Lower lobe of right lung (tissue), 2 donors: ENCODE data around the gene RLF. TPM values are rescaled to one million over a fixed set of nuclear protein-coding genes. Genes with fewer than 3 reads are reported as not detected.
"Not testable (repeated sequence)": the region's sequence is repeated elsewhere in the genome, so short reads cannot be mapped to it uniquely, and the experiment has no call there.

Experiments
- ATAC-seq, 2 donors: fragments of 200-7000 bp; cut with Tn5 transposase; one replicate each; pipeline ENCODE4 v1.9.1; 2020 to 2022; ENCODE audit warnings: mild to moderate bottlenecking in 2 of 2, moderate library complexity in 2 of 2
- DNase-seq: peaks from one replicate; pipeline ENCODE4 v3.0.0-alpha.2; 2020
- H3K27ac ChIP-seq: fragments of 200-600 bp; one replicate; pipeline ENCODE4 v1.8.0; 2022
- H3K27me3 ChIP-seq: fragments of 200-600 bp; one replicate; pipeline ENCODE4 v1.8.0; 2022; ENCODE audit warnings: low read depth
- H3K36me3 ChIP-seq: fragments of 200-600 bp; one replicate; pipeline ENCODE4 v1.8.0; 2022; ENCODE audit warnings: mild to moderate bottlenecking
- H3K4me1 ChIP-seq: fragments of 200-600 bp; one replicate; pipeline ENCODE4 v1.8.0; 2022
- H3K4me3 ChIP-seq: fragments of 200-600 bp; one replicate; pipeline ENCODE4 v1.8.0; 2022; ENCODE audit warnings: mild to moderate bottlenecking
- H3K9me3 ChIP-seq: fragments of 200-600 bp; one replicate; pipeline ENCODE4 v1.8.0; 2022
- CTCF ChIP-seq: fragments of 200-600 bp; IDR thresholded peaks from one replicate; pipeline ENCODE4 v1.8.0; 2022; ENCODE audit warnings: antibody characterized with exemption, mild to moderate bottlenecking
- intact Hi-C: fragments of 100-400 bp; cut with DNase I; formaldehyde crosslinking; loops from one replicate; pipeline ENCODE4 v1.11.0; 2022
- total RNA-seq: library from RNA; stranded (reverse); fragmentation: NEBNext Ultra II Directional; extraction: Animal tissue kit (Norgen Biotek cat#: 25700); gene quantifications from one replicate; pipeline ENCODE4 v1.2.1, GENCODE V29; 2021
- donor health status: DM: no; HTN: yes; CAD: no; lungs with severe emphysema.

RLF gene
- total RNA-seq, 1 donor from 2014 or later, result 13.4 TPM

GRCh38 chr1:40183055-40183710, 22.0 kb downstream of the RLF start:
- peaks cover 28% of the 10 kb centered on the region for H3K4me1 ChIP-seq
- intact Hi-C loops, result no loop called here
- H3K27me3 ChIP-seq, result no peaks in the 10 kb centered on the region
- no peak overlapping the region for H3K4me3 ChIP-seq
- TF ChIP-seq CTCF, result peak; percentile 26
- DNase-seq, result no peak
- no peaks in the 10 kb centered on the region for H3K9me3 ChIP-seq
- H3K36me3 ChIP-seq, result no peaks in the 10 kb centered on the region
- no peak overlapping the region for H3K27ac ChIP-seq
- ATAC-seq, result no peak

DNA sequence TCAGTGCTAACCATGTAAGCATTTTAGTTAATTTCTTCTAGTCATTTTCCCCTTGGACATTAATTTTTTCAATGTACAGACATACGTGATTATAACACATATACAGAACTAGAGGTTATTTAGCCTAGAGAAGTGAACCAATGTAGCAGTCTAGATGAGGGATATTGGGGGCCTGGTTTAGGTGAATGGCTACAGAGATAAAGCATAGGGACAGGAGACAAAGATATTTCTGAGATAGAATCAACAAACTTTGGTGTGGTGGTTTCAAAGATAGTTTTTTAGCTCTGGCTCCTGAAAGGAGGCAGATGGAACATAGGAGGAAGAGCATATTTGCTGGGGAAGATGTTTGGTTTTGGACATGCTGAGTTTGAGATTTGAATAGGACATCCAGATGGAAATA, 23.0 kb downstream of the RLF start:
- Histone ChIP-seq H3K9me3 (no peaks in the 10 kb centered on the region), H3K36me3 (peaks cover 4% of the 10 kb centered on the region), H3K4me3 (no peak overlapping the region), H3K4me1 (peaks cover 28% of the 10 kb centered on the region), H3K27ac (no peak overlapping the region), H3K27me3 (no peaks in the 10 kb centered on the region)
- no peak for DNase-seq
- intact Hi-C loops, result no loop called here
- no peak for ATAC-seq
- no peak for TF ChIP-seq CTCF

GRCh38 chr1:40185951-40186864, 25.0 kb downstream of the RLF start:
- TF ChIP-seq CTCF, result no peak
- DNase-seq (no peak), ATAC-seq (peak; percentile 17 to 54)
- Histone ChIP-seq H3K27ac (no peak overlapping the region), H3K9me3 (no peaks in the 10 kb centered on the region), H3K4me3 (no peak overlapping the region), H3K36me3 (peaks cover 23% of the 10 kb centered on the region), H3K4me1 (peaks cover 28% of the 10 kb centered on the region), H3K27me3 (no peaks in the 10 kb centered on the region)
- intact Hi-C loops, result no loop called here

- Histone ChIP-seq H3K9me3 (no peaks in the 10 kb centered on the region), H3K4me3 (no peak overlapping the region), H3K36me3 (peaks cover 35% of the 10 kb centered on the region), H3K27me3 (no peaks in the 10 kb centered on the region), H3K4me1 (peaks cover 24% of the 10 kb centered on the region), H3K27ac (no peak overlapping the region)
- no peak for TF ChIP-seq CTCF
- no peak for DNase-seq
- no peak for ATAC-seq
- intact Hi-C loops, result no loop called here
Measured at GRCh38 chr1:40187399-40187798, 26.2 kb downstream of the RLF start.

DNA sequence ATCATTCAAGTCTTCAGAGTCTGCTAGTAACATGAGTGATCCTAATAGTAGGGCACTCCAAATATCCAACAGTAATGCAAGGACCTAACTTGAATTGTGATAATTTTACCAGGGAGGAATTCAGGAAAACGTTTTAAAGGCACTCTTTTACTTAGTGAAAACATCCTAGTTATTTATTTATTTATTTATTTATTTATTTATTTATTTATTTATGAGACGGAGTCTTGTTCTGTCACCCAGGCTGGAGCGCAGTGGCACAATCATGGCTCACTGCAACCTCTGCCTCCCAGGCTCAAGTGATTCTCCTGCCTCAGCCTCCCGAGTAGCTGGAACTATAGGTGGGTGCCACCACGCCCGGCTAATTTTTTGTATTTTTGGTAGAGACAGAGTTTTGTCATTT, 33.5 kb downstream of the RLF start:
- H3K36me3 ChIP-seq, result peaks cover 81% of the 10 kb centered on the region
- DNase-seq, H3K27ac ChIP-seq, H3K4me1 ChIP-seq, H3K27me3 ChIP-seq, H3K4me3 ChIP-seq, intact Hi-C loops, H3K9me3 ChIP-seq, ATAC-seq: not testable (repeated sequence)

- H3K27me3 ChIP-seq, result no peaks in the 10 kb centered on the region
- H3K36me3 ChIP-seq, result peaks cover 74% of the 10 kb centered on the region
- intact Hi-C loops, result no loop called here
- H3K9me3 ChIP-seq, result no peaks in the 10 kb centered on the region
- no peaks in the 10 kb centered on the region for H3K4me1 ChIP-seq
- TF ChIP-seq CTCF, result no peak
- no peak overlapping the region for H3K4me3 ChIP-seq
- DNase-seq, result no peak
- ATAC-seq, result no peak
- H3K27ac ChIP-seq, result no peak overlapping the region
Measured at GRCh38 chr1:40197656-40198055, 36.5 kb downstream of the RLF start.
